Upper lobe of left lung (tissue), 6 donors: ENCODE results near the gene B9D1. TPM values are rescaled to one million over a fixed set of nuclear protein-coding genes. Genes with fewer than 3 reads are reported as not detected.

Experiments used
- ATAC-seq, 2 donors: fragments of 200-7000 bp; cut with Tn5 transposase; one replicate each; pipeline ENCODE4 v1.9.1; 2022; ENCODE audit warnings: mild to moderate bottlenecking in 2 of 2, moderate library complexity in 2 of 2; ENCODE audit not compliant: low FRiP score in 2 of 2
- DNase-seq, 2 donors: peaks; one replicate each; pipeline ENCODE4 v3.0.0-alpha.2; 2019 to 2020
- H3K27ac ChIP-seq, 4 donors: fragments of 200-600 bp; sonication (generic); one replicate each; pipeline ENCODE4 v1.5.1; 2016 to 2019
- H3K27me3 ChIP-seq, 4 donors: fragments of 200-600 bp; sonication (generic); one replicate each; pipeline ENCODE4 v1.5.1; 2017 to 2019
- H3K36me3 ChIP-seq, 4 donors: fragments of 200-600 bp; sonication (generic); one replicate each; pipeline ENCODE4 v1.5.1; 2016 to 2019
- H3K4me1 ChIP-seq, 4 donors: fragments of 200-600 bp; sonication (generic); one replicate each; pipeline ENCODE4 v1.5.1; 2018 to 2019
- H3K4me3 ChIP-seq, 4 donors: fragments of 200-600 bp; sonication (generic); one replicate each; pipeline ENCODE4 v1.5.1; 2017 to 2019; ENCODE audit warnings: mild to moderate bottlenecking in 2 of 4, moderate library complexity in 1 of 4
- H3K9me3 ChIP-seq, 4 donors: fragments of 200-600 bp; sonication (generic); one replicate each; pipeline ENCODE4 v1.5.1; 2018 to 2019
- EP300 ChIP-seq, 4 donors: sonication (generic); formaldehyde crosslinking; IDR thresholded peaks; one replicate each; pipeline ENCODE4 v1.5.1; 2017; ENCODE audit warnings: antibody characterized with exemption in 4 of 4, control low read depth in 2 of 4
- POLR2A ChIP-seq, 4 donors: fragments of 450-650 bp; IDR thresholded peaks; one replicate each; pipeline ENCODE4 v1.5.1; 2016 to 2017; ENCODE audit warnings: antibody characterized with exemption in 4 of 4, mild to moderate bottlenecking in 2 of 4
- POLR2AphosphoS5 ChIP-seq, 2 donors: sonication (generic); formaldehyde crosslinking; IDR thresholded peaks; one replicate each; pipeline ENCODE4 v1.5.1; 2017; ENCODE audit warnings: antibody characterized with exemption in 2 of 2
- WGBS, 2 donors: methylation state at CpG; one replicate each; pipeline ENCODE4 v1.1.5; 2017 to 2018; 5-methylcytosine and 5-hydroxymethylcytosine counted together
- total RNA-seq, 6 donors: library from RNA; depleted of rRNA in 4 of 6; stranded (reverse); fragments of >200 nt in 4 of 6; gene quantifications; one replicate each; pipeline versions ENCODE4 v1.1.0 to v1.2.1, GENCODE V29; 2016 to 2021
- TF ChIP-seq, protein P1 (sequence below), 6 experiments: fragments of 450-650 bp in 4 of 6; fragments of 200-600 bp in 2 of 6; sonication (generic) in 2 of 6; IDR thresholded peaks; one replicate each; pipeline ENCODE4 v1.5.1; 2016 to 2019; ENCODE audit warnings: antibody characterized with exemption in 6 of 6
- donor health status: DM: no; HTN: no; CAD: no; lungs with moderate emphysema.
- donor health status: DM: no; HTN: yes; CAD: no; lungs with severe emphysema.

Gene B9D1
- total RNA-seq, 6 donors from 2014 or later, result 11.7 to 52.4 (median 17.5) TPM

DNA sequence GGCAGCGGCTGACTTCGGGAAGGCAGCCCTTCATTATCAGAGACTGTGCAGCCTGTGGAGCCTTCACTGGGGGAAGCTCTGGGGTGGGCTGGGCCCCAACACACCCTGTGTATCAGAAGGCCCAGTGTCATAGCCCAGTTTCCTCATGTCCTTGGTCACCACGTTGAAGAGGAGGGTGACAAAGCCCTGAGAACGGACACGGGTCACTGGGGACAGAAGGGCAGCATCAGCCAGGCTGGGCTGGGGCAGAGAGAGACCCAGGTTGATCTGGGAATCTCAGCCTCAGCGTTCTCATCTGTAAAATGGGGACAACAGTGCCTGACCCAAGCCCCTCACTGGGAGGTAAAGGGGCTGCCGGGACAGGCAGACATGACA, 19.3 kb downstream of the B9D1 start:
- Histone ChIP-seq H3K4me1 (peaks cover 0 to 13% (median 3%) of the 10 kb centered on the region in 4 donors), H3K27me3 (no peaks in the 10 kb centered on the region), H3K27ac (no peak overlapping the region), H3K36me3 (no peaks in the 10 kb centered on the region), H3K9me3 (no peaks in the 10 kb centered on the region), H3K4me3 (no peak overlapping the region)
- ATAC-seq (no peak), DNase-seq (peak in 1 of 2 donors; percentile 11)
- WGBS, 2 donors, result 84 to 90% methylated on average over 2 to 7 of the region's 7 CpGs
- TF ChIP-seq POLR2A (IDR thresholded peaks at IDR 0.05) (no peak), POLR2AphosphoS5 (IDR thresholded peaks at IDR 0.05) (no peak), EP300 (IDR thresholded peaks at IDR 0.05) (no peak)
- TF ChIP-seq, protein P1, sequence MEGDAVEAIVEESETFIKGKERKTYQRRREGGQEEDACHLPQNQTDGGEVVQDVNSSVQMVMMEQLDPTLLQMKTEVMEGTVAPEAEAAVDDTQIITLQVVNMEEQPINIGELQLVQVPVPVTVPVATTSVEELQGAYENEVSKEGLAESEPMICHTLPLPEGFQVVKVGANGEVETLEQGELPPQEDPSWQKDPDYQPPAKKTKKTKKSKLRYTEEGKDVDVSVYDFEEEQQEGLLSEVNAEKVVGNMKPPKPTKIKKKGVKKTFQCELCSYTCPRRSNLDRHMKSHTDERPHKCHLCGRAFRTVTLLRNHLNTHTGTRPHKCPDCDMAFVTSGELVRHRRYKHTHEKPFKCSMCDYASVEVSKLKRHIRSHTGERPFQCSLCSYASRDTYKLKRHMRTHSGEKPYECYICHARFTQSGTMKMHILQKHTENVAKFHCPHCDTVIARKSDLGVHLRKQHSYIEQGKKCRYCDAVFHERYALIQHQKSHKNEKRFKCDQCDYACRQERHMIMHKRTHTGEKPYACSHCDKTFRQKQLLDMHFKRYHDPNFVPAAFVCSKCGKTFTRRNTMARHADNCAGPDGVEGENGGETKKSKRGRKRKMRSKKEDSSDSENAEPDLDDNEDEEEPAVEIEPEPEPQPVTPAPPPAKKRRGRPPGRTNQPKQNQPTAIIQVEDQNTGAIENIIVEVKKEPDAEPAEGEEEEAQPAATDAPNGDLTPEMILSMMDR (IDR thresholded peaks at IDR 0.05), result no peak

- DNase-seq (peak in 1 of 2 donors; percentile 17), ATAC-seq (no peak)
- no peak overlapping the region for H3K27ac ChIP-seq
- peaks cover 5 to 13% (median 8%) of the 10 kb centered on the region in 4 donors for H3K4me1 ChIP-seq
- no peaks in the 10 kb centered on the region for H3K36me3 ChIP-seq
- 65 to 73% methylated on average over 5 to 7 of the region's 7 CpGs for WGBS, 2 donors
- no peaks in the 10 kb centered on the region for H3K27me3 ChIP-seq
- H3K9me3 ChIP-seq, result no peaks in the 10 kb centered on the region
- H3K4me3 ChIP-seq, result no peak overlapping the region
- TF ChIP-seq EP300 (IDR thresholded peaks at IDR 0.05) (no peak), POLR2A (IDR thresholded peaks at IDR 0.05) (no peak), POLR2AphosphoS5 (IDR thresholded peaks at IDR 0.05) (no peak)
- TF ChIP-seq, protein P1 (IDR thresholded peaks at IDR 0.05), result no peak
Observed at GRCh38 chr17:19342611-19343255, 19.8 kb downstream of the B9D1 start.

- 60 to 70% methylated on average over 20 of the region's 20 CpGs for WGBS, 2 donors
- ATAC-seq (no peak), DNase-seq (peak in 1 of 2 donors; percentile 20)
Observed at GRCh38 chr17:19341641-19342610, 20.6 kb downstream of the B9D1 start.

DNA sequence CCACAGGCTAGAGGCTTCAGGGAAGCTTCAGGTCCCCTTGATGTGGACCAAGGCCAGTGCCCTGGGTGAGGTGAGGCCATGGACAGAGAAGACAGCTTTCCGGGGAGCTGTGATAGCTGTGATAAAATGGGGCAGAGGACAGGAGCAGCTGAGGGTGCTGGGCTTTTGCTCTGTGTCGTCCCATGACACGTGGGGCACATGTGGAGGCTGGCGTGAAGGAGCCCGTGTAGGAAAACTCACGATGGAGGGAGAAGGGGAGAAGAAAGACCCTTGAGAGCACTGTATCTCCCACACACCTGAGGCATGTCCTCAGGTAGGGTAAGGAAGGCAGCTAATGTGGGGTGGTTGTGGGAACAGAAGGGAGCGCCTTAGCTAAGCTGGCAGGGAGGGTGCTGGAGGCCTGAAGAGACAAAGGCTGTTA, 21.3 kb downstream of the B9D1 start:
- Histone ChIP-seq H3K4me1 (peaks cover 11 to 23% (median 12%) of the 10 kb centered on the region in 4 donors), H3K9me3 (no peaks in the 10 kb centered on the region), H3K4me3 (no peak overlapping the region), H3K27me3 (no peaks in the 10 kb centered on the region), H3K27ac (no peak overlapping the region), H3K36me3 (no peaks in the 10 kb centered on the region)
- WGBS, 2 donors, result 66 to 80% methylated on average over 7 of the region's 7 CpGs
- no peak for ATAC-seq
- TF ChIP-seq POLR2AphosphoS5 (IDR thresholded peaks at IDR 0.05) (no peak), POLR2A (IDR thresholded peaks at IDR 0.05) (no peak)
- TF ChIP-seq, protein P1 (IDR thresholded peaks at IDR 0.05), result no peak
- peak in 1 of 2 donors; percentile 18 for DNase-seq

More at GRCh38 chr17:19341641-19342610, 20.6 kb downstream of the B9D1 start:
- Histone ChIP-seq H3K27me3 (no peaks in the 10 kb centered on the region), H3K9me3 (no peaks in the 10 kb centered on the region), H3K27ac (no peak overlapping the region), H3K4me1 (peaks cover 11 to 19% (median 12%) of the 10 kb centered on the region in 4 donors), H3K36me3 (no peaks in the 10 kb centered on the region), H3K4me3 (no peak overlapping the region)
- TF ChIP-seq POLR2AphosphoS5 (IDR thresholded peaks at IDR 0.05), result no peak
- TF ChIP-seq, protein P1 (IDR thresholded peaks at IDR 0.05), result no peak
